Tibial nerve (tissue), 4 donors: ENCODE results near the gene R3HCC1L.

Source experiments
- CTCF ChIP-seq, 5 experiments: fragments of 200-600 bp in 3 of 5; fragments of 450-650 bp in 2 of 5; sonication (generic) in 3 of 5; IDR thresholded peaks; one replicate each; pipeline ENCODE4 v1.5.1; 2016 to 2019; ENCODE audit warnings: antibody characterized with exemption in 5 of 5, mild to moderate bottlenecking in 3 of 5, moderate library complexity in 2 of 5
- EP300 ChIP-seq, 2 donors: sonication (generic); formaldehyde crosslinking; IDR thresholded peaks; one replicate each; pipeline ENCODE4 v1.6.1; 2017; ENCODE audit warnings: antibody characterized with exemption in 2 of 2, mild to moderate bottlenecking in 1 of 2
- POLR2A ChIP-seq, 2 donors: fragments of 450-650 bp; IDR thresholded peaks; one replicate each; pipeline ENCODE4 v1.6.1; 2017; ENCODE audit warnings: antibody characterized with exemption in 2 of 2, mild to moderate bottlenecking in 2 of 2, moderate library complexity in 2 of 2

GRCh38 chr10:98128802-98129201, 5.7 kb upstream of the R3HCC1L start:
- TF ChIP-seq CTCF (IDR thresholded peaks at IDR 0.05) (no peak), POLR2A (IDR thresholded peaks at IDR 0.05) (no peak), EP300 (IDR thresholded peaks at IDR 0.05) (no peak)
